ENCODE measurements around the gene BCL11B.

The BCL11B gene

DNA sequence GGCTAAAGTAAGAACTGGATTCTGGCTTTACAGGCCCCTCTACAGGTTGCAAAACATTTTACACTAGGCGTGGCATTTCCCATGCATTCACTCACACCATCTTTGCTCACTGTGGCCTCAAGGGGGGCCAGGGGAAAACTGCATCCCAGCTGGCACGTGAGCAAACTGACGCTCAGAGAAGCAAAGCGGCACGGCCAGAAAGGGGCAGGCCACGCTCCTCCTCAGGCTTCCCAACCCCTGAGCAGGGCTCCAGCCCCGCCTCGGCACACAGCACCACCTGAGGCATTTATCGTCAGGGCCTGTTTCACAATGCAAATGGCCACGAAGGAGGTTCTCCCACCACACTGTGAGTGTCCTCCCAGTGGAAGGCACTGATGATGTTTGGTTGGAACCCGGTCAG lies 90.8 kb downstream of the BCL11B start:
- Mint-ChIP-seq H3K4me1 (peaks cover 91% of the 10 kb centered on the region), H3K9me3 (no peaks in the 10 kb centered on the region)

DNA sequence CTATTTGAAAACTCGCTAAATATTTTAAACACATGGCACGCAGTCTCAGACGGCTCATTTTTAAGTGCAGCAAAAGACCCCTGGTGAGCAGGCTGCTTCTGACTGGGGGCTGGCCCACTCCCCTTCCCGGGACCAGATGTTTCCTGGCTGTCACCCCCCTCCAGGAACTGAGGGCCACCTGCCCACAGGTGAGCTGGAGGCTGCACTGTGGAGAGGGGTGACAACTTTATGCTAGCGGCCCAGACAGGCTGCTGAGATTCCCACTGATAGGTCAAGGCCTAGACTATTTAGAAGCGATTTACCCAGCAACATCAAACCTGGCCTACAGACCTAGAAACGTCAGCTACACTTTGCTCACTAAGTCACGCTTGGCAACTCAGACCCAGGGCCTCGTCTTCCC lies 92.1 kb downstream of the BCL11B start:
- peak; percentile 20 for DNase-seq
- CTCF ChIA-PET = interaction anchor here (0.9 to 1.3 kb wide), 3 partner anchors 28 to 92 kb away, joined by 3 to 5 read pairs (median 3); partner anchors contain the start of gene BCL11B
- Mint-ChIP-seq H3K4me3 (no peak overlapping the region), H3K27ac (peak overlapping the region; percentile 86), H3K36me3 (peaks cover 86% of the 10 kb centered on the region), H3K9me3 (no peaks in the 10 kb centered on the region), H3K4me1 (peaks cover 78% of the 10 kb centered on the region), H3K27me3 (no peaks in the 10 kb centered on the region)

More for the DNA sequence above, 90.8 kb downstream of the BCL11B start:
- Mint-ChIP-seq H3K36me3 (peaks cover 86% of the 10 kb centered on the region), H3K4me3 (peak overlapping the region; percentile 28), H3K27me3 (no peaks in the 10 kb centered on the region), H3K27ac (peak overlapping the region; percentile 86)
- peak; percentile 33 for DNase-seq
- CTCF ChIA-PET = interaction anchor here (1.1 kb wide), 1 partner anchor 85 kb away, joined by 3 read pairs; no protein-coding TSS in a partner anchor

- H3K36me3 Mint-ChIP-seq = peaks cover 83% of the 10 kb centered on the region
- peak overlapping the region; percentile 86 for H3K27ac Mint-ChIP-seq
- CTCF ChIA-PET = interaction anchor here (1.0 to 1.3 kb wide), 3 partner anchors 28 to 93 kb away, joined by 3 to 5 read pairs (median 4); partner anchors contain the start of gene BCL11B
- DNase-seq = peak; percentile 20
- no peaks in the 10 kb centered on the region for H3K9me3 Mint-ChIP-seq
- H3K4me1 Mint-ChIP-seq = peaks cover 74% of the 10 kb centered on the region
- no peak overlapping the region for H3K4me3 Mint-ChIP-seq
- no peaks in the 10 kb centered on the region for H3K27me3 Mint-ChIP-seq
Measured at GRCh38 chr14:99179506-99179905, 92.5 kb downstream of the BCL11B start.

DNA sequence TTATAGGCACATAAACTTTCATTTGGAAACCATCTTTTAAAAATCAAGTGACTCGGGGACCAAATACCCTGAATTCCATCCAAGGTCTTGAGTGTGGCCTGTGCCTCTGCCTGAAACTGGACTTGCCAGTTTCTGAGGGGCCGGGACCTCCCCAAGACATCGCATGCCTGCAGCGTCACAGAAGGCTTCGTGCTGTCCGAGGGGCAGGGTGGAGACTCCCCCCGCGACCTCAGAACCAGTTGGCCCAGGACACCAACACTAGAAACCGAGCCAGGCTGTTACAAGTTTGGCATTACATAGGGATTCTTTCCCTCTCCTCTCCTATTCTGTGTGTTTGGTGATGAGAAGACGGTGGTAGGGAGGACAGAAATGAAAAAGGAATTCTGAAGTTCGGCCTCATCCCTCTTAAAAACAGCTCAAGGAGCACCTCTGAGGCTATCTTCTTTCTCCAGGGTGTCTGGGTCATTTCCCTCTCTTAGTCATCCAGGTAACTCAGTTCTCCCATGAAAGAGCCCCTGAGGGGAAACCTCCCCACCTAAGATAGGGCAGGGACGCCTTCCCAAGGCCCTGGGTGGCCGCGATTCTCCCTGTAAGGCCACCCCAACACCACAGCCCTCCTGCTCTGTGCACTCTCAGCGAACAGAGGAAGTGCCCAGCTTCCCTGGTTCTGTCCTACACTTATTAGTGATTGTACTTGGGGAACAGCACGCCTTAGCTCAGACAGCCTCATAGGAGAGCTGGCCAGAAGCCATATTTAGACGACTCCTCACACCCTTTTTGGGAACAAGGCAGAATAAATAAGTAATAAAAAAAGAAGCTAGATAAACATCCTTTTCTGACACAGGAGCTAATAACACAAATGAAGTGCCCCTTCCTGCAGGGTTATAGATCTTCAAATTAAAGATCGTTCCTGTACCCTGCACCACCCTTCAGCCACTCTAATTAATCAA lies 93.8 kb downstream of the BCL11B start:
- Mint-ChIP-seq H3K27ac (peak overlapping the region; percentile 86), H3K4me1 (peaks cover 60% of the 10 kb centered on the region), H3K9me3 (no peaks in the 10 kb centered on the region), H3K36me3 (peaks cover 81% of the 10 kb centered on the region), H3K4me3 (peak overlapping the region; percentile 3), H3K27me3 (no peaks in the 10 kb centered on the region)
- CTCF ChIA-PET = interaction anchor here (0.6 to 1.3 kb wide), 6 partner anchors 63 to 1201 kb away, joined by 3 to 4 read pairs (median 3); no protein-coding TSS in a partner anchor
- peak; percentile 15 for DNase-seq

- Mint-ChIP-seq H3K27ac (peak overlapping the region; percentile 45), H3K27me3 (no peaks in the 10 kb centered on the region), H3K36me3 (peaks cover 79% of the 10 kb centered on the region), H3K4me3 (no peak overlapping the region), H3K9me3 (no peaks in the 10 kb centered on the region), H3K4me1 (peaks cover 50% of the 10 kb centered on the region)
- DNase-seq = peak; percentile 14
- CTCF ChIA-PET = interaction anchor here (0.6 to 0.8 kb wide), 3 partner anchors 12 to 1199 kb away, joined by 3 read pairs; no protein-coding TSS in a partner anchor
Measured at GRCh38 chr14:99177046-99177655, 94.8 kb downstream of the BCL11B start.

DNA sequence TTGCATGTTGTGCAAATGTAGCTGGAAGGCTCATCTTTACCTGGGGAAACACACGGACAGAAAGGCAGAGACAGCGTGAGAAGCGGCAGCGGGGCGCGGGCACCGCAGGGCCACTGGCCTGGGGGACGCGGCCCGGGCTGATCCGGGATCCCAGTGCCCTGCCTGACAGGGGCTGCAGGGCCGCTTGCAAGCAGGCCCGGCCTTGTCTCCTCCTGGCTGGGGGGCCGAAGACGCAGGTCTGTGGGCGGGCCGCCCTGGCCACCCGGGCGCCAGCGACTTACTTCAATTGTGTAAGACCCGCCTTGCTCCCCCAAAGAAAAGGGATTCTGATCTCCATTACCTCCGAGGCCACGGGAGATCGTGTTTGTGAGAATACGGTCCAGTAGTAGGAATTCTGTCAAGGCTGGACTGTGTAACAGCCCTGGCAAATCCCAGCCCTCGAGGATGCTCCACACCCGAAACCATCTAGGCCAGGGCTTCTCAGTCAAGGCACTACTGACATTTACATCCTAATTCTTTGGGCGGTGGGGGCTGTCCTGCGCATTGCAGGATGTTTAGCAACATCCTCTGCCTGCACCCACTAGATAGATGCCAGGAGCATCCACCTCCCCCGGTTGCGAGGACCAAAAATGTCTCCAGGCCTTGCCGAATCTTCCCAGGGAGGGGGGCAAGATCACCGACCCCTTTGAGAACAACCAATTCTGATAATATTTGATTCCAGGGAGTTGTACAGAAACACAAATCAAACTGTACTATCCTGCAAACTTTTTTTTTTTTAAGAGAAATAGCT lies 95.6 kb downstream of the BCL11B start:
- Mint-ChIP-seq H3K4me1 (peaks cover 42% of the 10 kb centered on the region), H3K36me3 (peaks cover 76% of the 10 kb centered on the region), H3K9me3 (no peaks in the 10 kb centered on the region), H3K4me3 (no peak overlapping the region), H3K27me3 (no peaks in the 10 kb centered on the region), H3K27ac (peak overlapping the region; percentile 60)
- CTCF ChIA-PET = no interaction called here
- DNase-seq = peak; percentile 20

DNA sequence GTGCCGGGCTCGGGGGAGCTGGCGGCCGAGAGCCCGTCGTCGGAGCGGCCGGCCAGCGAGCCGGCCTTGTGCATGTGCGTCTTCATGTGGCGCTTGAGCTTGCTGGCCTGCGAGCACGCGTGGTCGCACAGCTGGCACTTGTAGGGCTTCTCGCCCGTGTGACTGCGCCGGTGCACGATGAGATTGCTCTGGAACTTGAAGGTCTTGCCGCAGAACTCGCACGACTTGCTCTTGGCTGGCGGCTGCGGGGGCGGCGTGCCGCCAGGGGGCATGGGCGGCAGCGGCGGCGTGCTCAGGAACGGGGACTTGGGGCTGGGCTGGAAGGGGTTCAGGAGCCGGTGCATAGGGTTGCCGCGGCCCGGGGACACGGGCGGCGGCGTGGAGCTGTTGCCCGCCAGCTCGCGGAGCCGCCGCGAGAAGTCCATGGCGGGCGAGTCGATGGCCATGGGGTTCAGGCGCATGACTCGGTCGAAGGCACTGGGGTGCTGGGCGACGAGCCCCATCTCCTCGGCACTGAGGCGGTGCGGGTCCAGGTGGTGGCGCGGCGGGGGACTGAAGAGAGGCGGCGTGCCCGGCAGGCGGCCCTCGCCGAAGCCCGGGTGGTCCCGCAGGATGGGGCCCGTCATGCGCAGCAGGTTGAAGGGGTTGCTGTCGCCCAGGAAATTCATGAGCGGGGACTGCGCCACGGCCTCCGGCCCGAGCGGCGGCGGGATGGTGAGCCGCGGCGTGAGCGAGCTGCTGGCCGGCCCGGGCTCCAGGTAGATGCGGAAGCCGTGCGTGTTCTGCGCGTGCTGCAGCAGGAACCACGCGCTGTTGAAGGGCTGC lies 96.5 kb downstream of the BCL11B start:
- Mint-ChIP-seq H3K4me3 (no peak overlapping the region), H3K36me3 (peaks cover 75% of the 10 kb centered on the region), H3K4me1 (peaks cover 34% of the 10 kb centered on the region), H3K27ac (no peak overlapping the region), H3K27me3 (no peaks in the 10 kb centered on the region), H3K9me3 (no peaks in the 10 kb centered on the region)
- peak; percentile 18 for DNase-seq
- CTCF ChIA-PET = no interaction called here

GRCh38 chr14:99174770-99175319 lies 97.2 kb downstream of the BCL11B start:
- Mint-ChIP-seq H3K36me3 (peaks cover 73% of the 10 kb centered on the region), H3K9me3 (no peaks in the 10 kb centered on the region), H3K4me3 (no peak overlapping the region), H3K27ac (no peak overlapping the region), H3K27me3 (no peaks in the 10 kb centered on the region), H3K4me1 (peaks cover 27% of the 10 kb centered on the region)
- CTCF ChIA-PET = no interaction called here
- peak; percentile 19 for DNase-seq

DNA sequence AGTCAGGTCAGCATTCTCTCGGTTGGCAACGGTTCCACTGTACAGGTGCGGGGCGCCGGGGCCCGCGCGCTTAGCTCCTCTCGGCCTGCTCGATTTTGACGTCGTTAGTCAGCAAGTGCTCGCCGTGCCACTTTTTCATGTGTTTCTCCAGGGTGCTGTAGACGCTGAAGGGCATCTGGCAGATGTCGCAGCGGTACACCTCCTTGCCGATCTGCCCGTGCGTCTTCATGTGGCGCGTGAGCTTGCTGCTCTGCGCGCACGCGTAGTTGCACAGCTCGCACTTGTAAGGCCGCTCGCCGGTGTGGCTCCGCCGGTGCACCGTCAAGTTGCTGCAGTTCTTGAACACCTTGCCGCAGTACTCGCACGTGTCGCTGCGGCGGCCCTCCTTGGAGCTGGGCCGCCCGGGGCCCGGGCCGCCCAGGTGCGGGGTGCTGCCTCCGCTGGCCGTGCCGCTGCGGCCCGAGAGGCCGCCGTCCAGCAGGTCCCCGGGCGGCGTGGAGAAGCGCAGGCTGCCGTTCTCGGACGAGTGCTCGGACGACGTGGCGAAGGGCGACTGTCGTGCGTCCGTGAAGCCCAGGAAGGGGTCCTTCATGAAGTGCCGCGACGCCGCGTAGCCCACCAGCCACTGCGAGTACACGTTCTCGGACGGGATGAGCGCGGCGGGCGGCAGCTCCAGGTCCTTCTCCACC lies 97.8 kb downstream of the BCL11B start:
- Mint-ChIP-seq H3K4me3 (no peak overlapping the region), H3K27me3 (no peaks in the 10 kb centered on the region), H3K36me3 (peaks cover 72% of the 10 kb centered on the region), H3K9me3 (no peaks in the 10 kb centered on the region), H3K27ac (no peak overlapping the region), H3K4me1 (peaks cover 22% of the 10 kb centered on the region)
- CTCF ChIA-PET = no interaction called here
- peak; percentile 17 for DNase-seq

- no peak for DNase-seq
- no peak overlapping the region for H3K27ac Mint-ChIP-seq
- H3K9me3 Mint-ChIP-seq = no peaks in the 10 kb centered on the region
- no peak overlapping the region for H3K4me3 Mint-ChIP-seq
- H3K4me1 Mint-ChIP-seq = peaks cover 15% of the 10 kb centered on the region
- H3K27me3 Mint-ChIP-seq = no peaks in the 10 kb centered on the region
- H3K36me3 Mint-ChIP-seq = peaks cover 73% of the 10 kb centered on the region
- CTCF ChIA-PET = no interaction called here
Measured at GRCh38 chr14:99173506-99173905, 98.5 kb downstream of the BCL11B start.

GRCh38 chr14:99173086-99173485 lies 98.9 kb downstream of the BCL11B start:
- CTCF ChIA-PET = no interaction called here
- no peak for DNase-seq
- Mint-ChIP-seq H3K4me1 (peaks cover 11% of the 10 kb centered on the region), H3K36me3 (peaks cover 74% of the 10 kb centered on the region), H3K27me3 (no peaks in the 10 kb centered on the region), H3K9me3 (no peaks in the 10 kb centered on the region), H3K27ac (no peak overlapping the region), H3K4me3 (no peak overlapping the region)

DNA sequence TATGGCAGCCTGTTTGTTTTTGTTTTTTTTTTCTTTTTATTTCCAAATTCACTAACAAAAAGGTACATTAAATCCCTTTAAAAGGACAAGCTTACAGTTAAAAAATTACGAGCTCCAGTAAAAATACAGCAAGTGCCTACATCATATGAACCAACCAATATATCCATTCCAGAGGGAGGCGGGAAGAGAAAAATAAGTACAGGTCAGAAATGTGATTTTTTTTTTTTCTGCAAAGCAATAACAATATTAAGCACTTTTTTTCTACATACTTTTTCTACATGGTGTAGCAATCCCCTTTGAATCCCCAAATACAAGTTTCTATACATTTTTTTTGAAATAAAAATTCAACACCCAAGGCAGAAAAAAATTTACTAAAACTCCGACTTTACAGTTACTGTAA lies 100.6 kb downstream of the BCL11B start:
- Mint-ChIP-seq H3K4me3 (no peak overlapping the region), H3K4me1 (no peaks in the 10 kb centered on the region), H3K36me3 (peaks cover 67% of the 10 kb centered on the region), H3K27me3 (no peaks in the 10 kb centered on the region), H3K27ac (no peak overlapping the region), H3K9me3 (peaks cover 4% of the 10 kb centered on the region)
- no peak for DNase-seq
- CTCF ChIA-PET = no interaction called here

Measured in activated naive CD4-positive, alpha-beta T cell treated with anti-CD3 and anti-CD28 coated beads, Interleukin-2, amount 10 ng/mL, durations not matched to agents 7 days and 5 days (primary cell).